ENCODE data around the gene EYS.

The EYS gene

GRCh38 chr6:64602993-64603392 is 1104.0 kb downstream of the EYS start:
- DNase-seq (ENCODE audit: low read depth in 3 of 3): no peak

GRCh38 chr6:64591676-64592036 is 1115.4 kb downstream of the EYS start:
- no peak for DNase-seq (ENCODE audit: low read depth in 3 of 3)

- DNase-seq (ENCODE audit: low read depth in 3 of 3): no peak
These were observed 1115.9 kb downstream of the EYS start for GRCh38 chr6:64590965-64591675.

GRCh38 chr6:64589961-64590360 is 1117.1 kb downstream of the EYS start:
- DNase-seq (ENCODE audit: low read depth in 3 of 3): no peak

GRCh38 chr6:64580346-64580745 is 1126.7 kb downstream of the EYS start:
- DNase-seq (ENCODE audit: low read depth in 3 of 3): no peak

- DNase-seq (ENCODE audit: low read depth in 3 of 3): no peak
These were observed 1153.7 kb downstream of the EYS start for GRCh38 chr6:64553249-64553786.

- DNase-seq (ENCODE audit: low read depth in 3 of 3): no peak
These were observed 1159.3 kb downstream of the EYS start for GRCh38 chr6:64547594-64548268.

GRCh38 chr6:64539917-64540316 is 1167.1 kb downstream of the EYS start:
- DNase-seq (ENCODE audit: low read depth in 3 of 3): no peak

- no peak for DNase-seq (ENCODE audit: low read depth in 3 of 3)
These were observed 1168.3 kb downstream of the EYS start for GRCh38 chr6:64538722-64539121.

GRCh38 chr6:64527899-64528298 is 1179.1 kb downstream of the EYS start:
- DNase-seq (ENCODE audit: low read depth in 3 of 3): no peak

GRCh38 chr6:64522859-64523258 is 1184.2 kb downstream of the EYS start:
- DNase-seq (ENCODE audit: low read depth in 3 of 3): no peak

- DNase-seq (ENCODE audit: low read depth in 3 of 3): no peak
These were observed 1187.0 kb downstream of the EYS start for GRCh38 chr6:64520050-64520449.

GRCh38 chr6:64516393-64516792 is 1190.6 kb downstream of the EYS start:
- no peak for DNase-seq (ENCODE audit: low read depth in 3 of 3)

GRCh38 chr6:64507661-64508060 is 1199.4 kb downstream of the EYS start:
- DNase-seq (ENCODE audit: low read depth in 3 of 3): no peak

- no peak for DNase-seq (ENCODE audit: low read depth in 3 of 3)
These were observed 1201.7 kb downstream of the EYS start for GRCh38 chr6:64505312-64505711.

GRCh38 chr6:64504503-64504902 is 1202.5 kb downstream of the EYS start:
- no peak for DNase-seq (ENCODE audit: low read depth in 3 of 3)

- no peak for DNase-seq (ENCODE audit: low read depth in 3 of 3)
These were observed 1204.2 kb downstream of the EYS start for GRCh38 chr6:64502801-64503200.

GRCh38 chr6:64497634-64498033 is 1209.4 kb downstream of the EYS start:
- DNase-seq (ENCODE audit: low read depth in 3 of 3): no peak

GRCh38 chr6:64489763-64490162 is 1217.3 kb downstream of the EYS start:
- DNase-seq (ENCODE audit: low read depth in 3 of 3): no peak

- DNase-seq (ENCODE audit: low read depth in 3 of 3): no peak
These were observed 1220.3 kb downstream of the EYS start for GRCh38 chr6:64486578-64487351.

GRCh38 chr6:64483956-64484499 is 1223.0 kb downstream of the EYS start:
- no peak for DNase-seq (ENCODE audit: low read depth in 3 of 3)

GRCh38 chr6:64482631-64483030 is 1224.4 kb downstream of the EYS start:
- no peak for DNase-seq (ENCODE audit: low read depth in 3 of 3)

Data from stimulated activated CD4-positive, alpha-beta T cell treated with anti-CD3 and anti-CD28 coated beads, TNF-alpha, amount 100 ng/mL, for 4 hours (primary cell).